Tibial nerve (tissue), 4 donors: ENCODE results near the gene GAS2L1. TPM values are rescaled to one million over a fixed set of nuclear protein-coding genes. Genes with fewer than 3 reads are reported as not detected.

ENCODE experiments used
- DNase-seq, 2 donors: peaks; one replicate each; pipeline ENCODE4 v3.0.0-alpha.2; 2019; ENCODE audit warnings: low spot score in 2 of 2
- H3K27ac ChIP-seq, 4 donors: fragments of 200-600 bp; sonication (generic) in 3 of 4; one replicate each; pipeline ENCODE4 v1.5.1; 2017 to 2019; ENCODE audit warnings: mild to moderate bottlenecking in 1 of 4
- H3K27me3 ChIP-seq, 2 donors: fragments of 200-600 bp; sonication (generic) in 1 of 2; one replicate each; pipeline versions ENCODE4 v1.5.1 to v1.6.0; 2017 to 2019
- H3K36me3 ChIP-seq, 3 donors: fragments of 200-600 bp; sonication (generic); one replicate each; pipeline ENCODE4 v1.5.1; 2018 to 2019
- H3K4me1 ChIP-seq, 4 donors: fragments of 200-600 bp; sonication (generic) in 3 of 4; one replicate each; pipeline ENCODE4 v1.5.1; 2017 to 2019
- H3K4me3 ChIP-seq, 4 donors: fragments of 200-600 bp; sonication (generic) in 3 of 4; one replicate each; pipeline ENCODE4 v1.5.1; 2017 to 2019; ENCODE audit warnings: mild to moderate bottlenecking in 1 of 4, moderate library complexity in 1 of 4
- H3K9me3 ChIP-seq, 4 donors: fragments of 200-600 bp; sonication (generic) in 3 of 4; one replicate each; pipeline ENCODE4 v1.5.1; 2017 to 2019
- EP300 ChIP-seq, 2 donors: sonication (generic); formaldehyde crosslinking; IDR thresholded peaks; one replicate each; pipeline ENCODE4 v1.6.1; 2017; ENCODE audit warnings: antibody characterized with exemption in 2 of 2, mild to moderate bottlenecking in 1 of 2
- POLR2A ChIP-seq, 2 donors: fragments of 450-650 bp; IDR thresholded peaks; one replicate each; pipeline ENCODE4 v1.6.1; 2017; ENCODE audit warnings: antibody characterized with exemption in 2 of 2, mild to moderate bottlenecking in 2 of 2, moderate library complexity in 2 of 2
- WGBS, 2 donors: methylation state at CpG; one replicate each; pipeline ENCODE4 v1.1.5; 2018; 5-methylcytosine and 5-hydroxymethylcytosine counted together
- total RNA-seq, 4 donors: library from RNA; depleted of rRNA; stranded (reverse); fragments of >200 nt; gene quantifications; one replicate each; pipeline ENCODE4 v1.1.0, GENCODE V29; 2016
- TF ChIP-seq, protein P1 (sequence below), 5 experiments: fragments of 200-600 bp in 3 of 5; fragments of 450-650 bp in 2 of 5; sonication (generic) in 3 of 5; IDR thresholded peaks; one replicate each; pipeline ENCODE4 v1.5.1; 2016 to 2019; ENCODE audit warnings: antibody characterized with exemption in 5 of 5, mild to moderate bottlenecking in 3 of 5, moderate library complexity in 2 of 5

Gene GAS2L1
- total RNA-seq, 4 donors from 2014 or later = 30.3 to 43.5 (median 35.1) TPM

- Histone ChIP-seq H3K4me1 (peaks cover 0 to 62% (median 44%) of the 10 kb centered on the region in 4 donors), H3K27ac (no peak overlapping the region), H3K9me3 (no peaks in the 10 kb centered on the region), H3K4me3 (peak overlapping the region in 2 of 4 donors; percentile 21 to 46), H3K36me3 (no peaks in the 10 kb centered on the region), H3K27me3 (peaks cover 0 to 28% of the 10 kb centered on the region in 2 donors)
- 3 to 4% methylated on average over 52 to 53 of the region's 69 CpGs for WGBS, 2 donors
- no peak for DNase-seq
- TF ChIP-seq EP300 (IDR thresholded peaks at IDR 0.05) = no peak
- no peak for TF ChIP-seq POLR2A (IDR thresholded peaks at IDR 0.05)
- TF ChIP-seq, protein P1, sequence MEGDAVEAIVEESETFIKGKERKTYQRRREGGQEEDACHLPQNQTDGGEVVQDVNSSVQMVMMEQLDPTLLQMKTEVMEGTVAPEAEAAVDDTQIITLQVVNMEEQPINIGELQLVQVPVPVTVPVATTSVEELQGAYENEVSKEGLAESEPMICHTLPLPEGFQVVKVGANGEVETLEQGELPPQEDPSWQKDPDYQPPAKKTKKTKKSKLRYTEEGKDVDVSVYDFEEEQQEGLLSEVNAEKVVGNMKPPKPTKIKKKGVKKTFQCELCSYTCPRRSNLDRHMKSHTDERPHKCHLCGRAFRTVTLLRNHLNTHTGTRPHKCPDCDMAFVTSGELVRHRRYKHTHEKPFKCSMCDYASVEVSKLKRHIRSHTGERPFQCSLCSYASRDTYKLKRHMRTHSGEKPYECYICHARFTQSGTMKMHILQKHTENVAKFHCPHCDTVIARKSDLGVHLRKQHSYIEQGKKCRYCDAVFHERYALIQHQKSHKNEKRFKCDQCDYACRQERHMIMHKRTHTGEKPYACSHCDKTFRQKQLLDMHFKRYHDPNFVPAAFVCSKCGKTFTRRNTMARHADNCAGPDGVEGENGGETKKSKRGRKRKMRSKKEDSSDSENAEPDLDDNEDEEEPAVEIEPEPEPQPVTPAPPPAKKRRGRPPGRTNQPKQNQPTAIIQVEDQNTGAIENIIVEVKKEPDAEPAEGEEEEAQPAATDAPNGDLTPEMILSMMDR (IDR thresholded peaks at IDR 0.05) = no peak
Measured at GRCh38 chr22:29314537-29315285, 8.3 kb downstream of the GAS2L1 start.

DNA sequence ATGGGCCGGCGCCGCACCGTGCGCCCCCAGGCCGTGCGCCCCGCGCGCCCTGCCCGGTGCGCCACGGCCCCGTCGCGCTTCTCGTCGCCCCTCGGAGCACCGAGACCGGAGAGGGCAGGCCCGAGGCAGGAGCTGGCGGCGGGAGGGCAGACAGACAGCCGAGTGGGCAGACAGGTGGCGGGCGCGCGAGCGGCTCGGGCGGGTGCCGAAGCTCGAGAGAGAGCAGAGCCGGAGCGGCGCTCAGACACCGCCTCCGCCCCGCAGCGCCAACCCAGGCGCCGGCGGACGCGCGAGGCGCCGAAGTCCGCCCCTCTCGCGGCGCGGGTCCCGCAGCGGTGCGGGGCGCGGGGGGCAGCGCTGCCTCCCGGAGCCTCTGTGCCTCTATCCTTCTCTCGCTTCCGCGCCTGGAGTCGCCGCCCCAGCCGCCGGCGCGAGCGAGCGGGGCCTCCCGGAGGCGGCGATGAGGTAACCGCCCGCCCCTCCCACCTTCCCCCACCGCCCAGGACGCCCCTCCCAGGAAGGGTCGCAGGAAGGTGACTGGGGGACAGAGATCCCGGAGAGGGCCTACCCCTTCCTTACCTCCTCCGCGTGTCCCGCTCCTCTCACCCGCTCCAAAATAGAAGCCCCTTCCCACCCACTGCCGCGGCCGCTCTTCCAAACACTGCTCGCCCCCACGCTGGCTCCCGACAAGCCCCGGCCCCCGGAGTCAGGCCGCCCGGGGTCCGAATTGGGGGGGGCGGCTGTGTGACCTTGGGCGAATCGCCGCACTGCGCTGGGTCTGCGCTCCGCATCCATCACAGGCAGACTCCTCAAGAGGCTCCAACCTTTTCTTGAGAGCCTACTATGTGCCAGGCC lies 9.1 kb downstream of the GAS2L1 start, which contains the start of gene RASL10A:
Gene RASL10A, minus strand, starts transcription at position 412 of the 855 bp plus-strand sequence. CDS start 451 bp downstream, outside the sequence.
- WGBS, 2 donors = 5 to 7% methylated on average over 35 to 41 of the region's 103 CpGs
- no peak for DNase-seq

GRCh38 chr22:29316141-29316828 lies 9.8 kb downstream of the GAS2L1 start:
- Histone ChIP-seq H3K27ac (no peak overlapping the region), H3K4me3 (no peak overlapping the region), H3K4me1 (peaks cover 0 to 47% (median 32%) of the 10 kb centered on the region in 4 donors), H3K27me3 (peaks cover 0 to 28% of the 10 kb centered on the region in 2 donors), H3K9me3 (no peaks in the 10 kb centered on the region), H3K36me3 (no peaks in the 10 kb centered on the region)
- WGBS, 2 donors = 57 to 62% methylated on average over 18 of the region's 18 CpGs
- TF ChIP-seq, protein P1 (IDR thresholded peaks at IDR 0.05) = no peak
- TF ChIP-seq POLR2A (IDR thresholded peaks at IDR 0.05) (no peak), EP300 (IDR thresholded peaks at IDR 0.05) (no peak)
- no peak for DNase-seq

More for the DNA sequence above, 9.1 kb downstream of the GAS2L1 start, which contains the start of gene RASL10A:
- H3K9me3 ChIP-seq = no peaks in the 10 kb centered on the region
- peaks cover 0 to 54% (median 38%) of the 10 kb centered on the region in 4 donors for H3K4me1 ChIP-seq
- H3K27ac ChIP-seq = no peak within 1 kb of the TSS
- H3K27me3 ChIP-seq = peaks cover 0 to 28% of the 10 kb centered on the region in 2 donors
- no peaks in the 10 kb centered on the region for H3K36me3 ChIP-seq
- TF ChIP-seq POLR2A (IDR thresholded peaks at IDR 0.05) = no peak
- TF ChIP-seq, protein P1 (IDR thresholded peaks at IDR 0.05) = no peak
- TF ChIP-seq EP300 (IDR thresholded peaks at IDR 0.05) = no peak
- peak within 1 kb of the TSS in 2 of 4 donors; percentile 21 to 46 for H3K4me3 ChIP-seq

DNA sequence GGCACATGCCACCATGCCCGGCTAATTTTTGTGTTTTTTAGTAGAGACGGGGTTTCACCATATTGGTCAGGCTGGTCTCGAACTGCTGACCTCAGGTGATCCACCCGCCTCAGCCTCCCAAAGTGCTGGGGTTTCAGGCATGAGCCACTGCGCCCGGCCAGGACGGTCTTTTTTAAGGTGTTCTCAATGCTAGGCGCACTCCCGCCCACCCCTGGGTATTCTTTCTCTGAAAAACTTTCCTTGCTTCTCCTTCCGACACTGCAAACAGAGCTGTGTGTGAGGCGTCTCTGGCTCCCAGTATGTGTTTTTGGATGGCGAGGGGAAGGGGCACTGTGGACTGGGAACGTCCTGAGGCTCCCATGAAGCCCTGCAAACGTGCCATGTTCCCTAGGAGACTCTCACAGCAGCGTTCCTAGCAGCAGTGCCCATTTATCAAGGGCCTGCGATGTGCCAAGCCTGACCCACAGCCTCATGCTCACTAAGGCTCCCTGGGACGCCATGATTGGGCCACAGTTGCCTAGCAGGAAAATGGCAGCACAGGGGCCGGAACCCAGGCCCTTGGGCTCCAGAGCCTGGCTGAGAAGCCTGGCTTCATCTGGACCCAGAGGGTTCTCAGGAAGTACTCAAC lies 11.5 kb downstream of the GAS2L1 start:
- peaks cover 0 to 28% of the 10 kb centered on the region in 2 donors for H3K27me3 ChIP-seq
- H3K36me3 ChIP-seq = no peaks in the 10 kb centered on the region
- TF ChIP-seq EP300 (IDR thresholded peaks at IDR 0.05) (no peak), POLR2A (IDR thresholded peaks at IDR 0.05) (no peak)
- TF ChIP-seq, protein P1 (IDR thresholded peaks at IDR 0.05) = no peak
- H3K4me1 ChIP-seq = peaks cover 0 to 30% (median 20%) of the 10 kb centered on the region in 4 donors
- H3K4me3 ChIP-seq = no peak overlapping the region
- no peaks in the 10 kb centered on the region for H3K9me3 ChIP-seq
- no peak for DNase-seq
- WGBS, 2 donors = 91 to 93% methylated on average over 16 to 17 of the region's 18 CpGs
- no peak overlapping the region for H3K27ac ChIP-seq
